Measurements from ENCODE around the gene COL27A1.
A peak's percentile ranks its signal among the peaks of the same experiment; 100 is the strongest.
"Not testable (repeated sequence)": the region's sequence is repeated elsewhere in the genome, so short reads cannot be mapped to it uniquely, and the experiment has no call there.

Gene COL27A1

GRCh38 chr9:114123031-114123977 lies 32.0 kb upstream of the COL27A1 start:
- DNase-seq, result no peak

GRCh38 chr9:114124138-114124537 lies 31.2 kb upstream of the COL27A1 start:
- DNase-seq, result no peak

- DNase-seq, result no peak
These were observed 30.5 kb upstream of the COL27A1 start for GRCh38 chr9:114124666-114125475.

GRCh38 chr9:114125476-114126013 lies 29.8 kb upstream of the COL27A1 start:
- no peak for DNase-seq

- DNase-seq, result no peak
These were observed 28.9 kb upstream of the COL27A1 start for GRCh38 chr9:114126247-114127060.

GRCh38 chr9:114128759-114129158 lies 26.6 kb upstream of the COL27A1 start:
- DNase-seq, result not testable (repeated sequence)

GRCh38 chr9:114130141-114130540 lies 25.2 kb upstream of the COL27A1 start:
- DNase-seq, result no peak

- no peak for DNase-seq
These were observed 24.6 kb upstream of the COL27A1 start for GRCh38 chr9:114130624-114131277.

GRCh38 chr9:114131808-114132549 lies 23.4 kb upstream of the COL27A1 start:
- no peak for DNase-seq

- no peak for DNase-seq
These were observed 22.8 kb upstream of the COL27A1 start for GRCh38 chr9:114132550-114132918.

- DNase-seq, result no peak
These were observed 20.4 kb upstream of the COL27A1 start for GRCh38 chr9:114134827-114135396.

GRCh38 chr9:114137831-114138230 lies 17.5 kb upstream of the COL27A1 start:
- no peak for DNase-seq

GRCh38 chr9:114138552-114138971 lies 16.8 kb upstream of the COL27A1 start:
- no peak for DNase-seq

- DNase-seq, result no peak
These were observed 16.3 kb upstream of the COL27A1 start for GRCh38 chr9:114139071-114139470.

- DNase-seq, result no peak
These were observed 14.9 kb upstream of the COL27A1 start for GRCh38 chr9:114140401-114140800.

- DNase-seq, result peak; percentile 55 to 70
These were observed 14.5 kb upstream of the COL27A1 start for GRCh38 chr9:114140850-114141249.

GRCh38 chr9:114141553-114142402 lies 13.6 kb upstream of the COL27A1 start:
- peak; percentile 90 to 94 for DNase-seq

- peak in 1 of 2 experiments; percentile 23 for DNase-seq
These were observed 12.1 kb upstream of the COL27A1 start for GRCh38 chr9:114143234-114143633.

GRCh38 chr9:114146735-114147134 lies 8.6 kb upstream of the COL27A1 start:
- DNase-seq, result no peak

GRCh38 chr9:114149181-114149580 lies 6.2 kb upstream of the COL27A1 start:
- DNase-seq, result no peak

Measured in NCI-H524 (cell line).